DMS 273 (cell line): ENCODE results near the gene DNAJB8.

Experiments
- DNase-seq: peaks from one replicate; lab custom pipeline; 2025; ENCODE audit not compliant: unreplicated experiment; lab: John Stamatoyannopoulos, UW

Gene DNAJB8

GRCh38 chr3:128483657-128484403 lies 17.1 kb upstream of the DNAJB8 start:
- no peak for DNase-seq

GRCh38 chr3:128482666-128483656 lies 16.3 kb upstream of the DNAJB8 start:
- no peak for DNase-seq

- DNase-seq, result no peak
These were observed 15.5 kb upstream of the DNAJB8 start for GRCh38 chr3:128482175-128482574.

GRCh38 chr3:128481438-128481942 lies 14.8 kb upstream of the DNAJB8 start:
- DNase-seq, result peak; percentile 78

GRCh38 chr3:128480717-128481437 lies 14.2 kb upstream of the DNAJB8 start:
- DNase-seq, result no peak

GRCh38 chr3:128480278-128480677 lies 13.6 kb upstream of the DNAJB8 start:
- DNase-seq, result no peak

- no peak for DNase-seq
These were observed 12.9 kb upstream of the DNAJB8 start for GRCh38 chr3:128479558-128480086.

- DNase-seq, result no peak
These were observed 12.2 kb upstream of the DNAJB8 start for GRCh38 chr3:128478576-128479506.

GRCh38 chr3:128476659-128477058 lies 10.0 kb upstream of the DNAJB8 start:
- no peak for DNase-seq

GRCh38 chr3:128475355-128475754 lies 8.7 kb upstream of the DNAJB8 start:
- no peak for DNase-seq

GRCh38 chr3:128473737-128474136 lies 7.0 kb upstream of the DNAJB8 start:
- DNase-seq, result no peak

- DNase-seq, result peak; percentile 98
These were observed 6.5 kb upstream of the DNAJB8 start for GRCh38 chr3:128473180-128473519.

- DNase-seq, result no peak
These were observed 5.9 kb upstream of the DNAJB8 start for GRCh38 chr3:128472449-128473179.

- no peak for DNase-seq
These were observed 5.0 kb upstream of the DNAJB8 start for GRCh38 chr3:128471720-128472119.

GRCh38 chr3:128471110-128471509 lies 4.4 kb upstream of the DNAJB8 start:
- DNase-seq, result no peak

- DNase-seq, result no peak
These were observed 3.6 kb upstream of the DNAJB8 start for GRCh38 chr3:128470134-128470899.

GRCh38 chr3:128469556-128469955 lies 2.9 kb upstream of the DNAJB8 start:
- DNase-seq, result no peak

- DNase-seq, result no peak
These were observed 2.3 kb upstream of the DNAJB8 start for GRCh38 chr3:128468791-128469527.
